HUES48 (cell line): ENCODE measurements around the gene LAS1L.
A peak's percentile ranks its signal among the peaks of the same experiment; 100 is the strongest.

ENCODE experiments used
- H3K27ac ChIP-seq: one replicate; pipeline ENCODE4 v1.7.0; 2013; ENCODE audit warnings: low read depth, low read length, inconsistent platforms
- H3K27me3 ChIP-seq: 2 replicates; pipeline ENCODE4 v1.6.1; 2013; ENCODE audit warnings: mild to moderate bottlenecking, low read length; ENCODE audit not compliant: control insufficient read depth, insufficient read depth
- H3K36me3 ChIP-seq: 2 replicates; pipeline ENCODE4 v1.6.1; 2013; ENCODE audit warnings: low read length; ENCODE audit not compliant: control insufficient read depth, insufficient read depth
- H3K4me1 ChIP-seq: 2 replicates; pipeline ENCODE4 v1.6.1; 2013; ENCODE audit warnings: mild to moderate bottlenecking, low read length; ENCODE audit not compliant: control insufficient read depth, insufficient read depth
- H3K4me3 ChIP-seq: 2 replicates; pipeline ENCODE4 v1.5.1; 2013; ENCODE audit warnings: mild to moderate bottlenecking, low read depth, low read length
- H3K9ac ChIP-seq: 2 replicates; pipeline ENCODE4 v1.6.1; 2013; ENCODE audit warnings: mild to moderate bottlenecking, low read depth, low read length, moderate library complexity
- H3K9me3 ChIP-seq: 2 replicates; pipeline ENCODE4 v1.6.1; 2013; ENCODE audit warnings: low read length; ENCODE audit not compliant: control insufficient read depth, insufficient read depth

Gene LAS1L

GRCh38 chrX:65463550-65463949 is 71.0 kb downstream of the LAS1L start:
- H3K27me3 ChIP-seq, result no peaks in the 10 kb centered on the region
- H3K9me3 ChIP-seq, result peaks cover 32% of the 10 kb centered on the region
- H3K36me3 ChIP-seq, result no peaks in the 10 kb centered on the region
- peak overlapping the region; percentile 100 for H3K27ac ChIP-seq
- peak overlapping the region; percentile 83 for H3K9ac ChIP-seq
- H3K4me1 ChIP-seq, result peaks cover 21% of the 10 kb centered on the region
- peak overlapping the region; percentile 14; the same call in 1 of the 2 replicates for H3K4me3 ChIP-seq
